ENCODE data around the gene SMAD5. TPM values are rescaled to one million over a fixed set of nuclear protein-coding genes. Genes with fewer than 3 reads are reported as not detected.

The SMAD5 gene
- total RNA-seq, 4 donors from 2014 or later: 25.6 to 50.1 (median 32.0) TPM

GRCh38 chr5:136211282-136212040 lies 78.8 kb downstream of the SMAD5 start:
- ATAC-seq (no peak), DNase-seq (no peak)
- intact Hi-C loops (cut with DNase I; ENCODE audit: low total_unique reads) (loop anchor here (1.0 kb wide), 2 partner anchors 267 to 324 kb away; no protein-coding TSS in a partner anchor), in situ Hi-C loops (cut with MboI; ENCODE audit: low sequenced_read_pairs in 4 of 4) (loop anchor here (5.0 to 10.0 kb wide), 4 partner anchors 267 to 327 kb away; no protein-coding TSS in a partner anchor)
- peaks cover 0 to 2% (median 0%) of the 10 kb centered on the region in 3 donors for H3K27me3 ChIP-seq
- no peak overlapping the region for H3K4me3 ChIP-seq
- TF ChIP-seq POLR2A (IDR thresholded peaks at IDR 0.05) (no peak), CTCF (IDR thresholded peaks at IDR 0.05 in 4 of 5, conservative IDR thresholded peaks at IDR 0.05 in 1 of 5) (no peak)
- no peak overlapping the region for H3K27ac ChIP-seq
- H3K36me3 ChIP-seq: no peaks in the 10 kb centered on the region
- H3K9me3 ChIP-seq: no peaks in the 10 kb centered on the region
- H3K4me1 ChIP-seq: no peaks in the 10 kb centered on the region

- peaks cover 0 to 2% (median 0%) of the 10 kb centered on the region in 3 donors for H3K27me3 ChIP-seq
- H3K36me3 ChIP-seq: no peaks in the 10 kb centered on the region
- intact Hi-C loops (cut with DNase I; ENCODE audit: low total_unique reads) (loop anchor here (1.0 kb wide), 2 partner anchors 268 to 325 kb away; no protein-coding TSS in a partner anchor), in situ Hi-C loops (cut with MboI; ENCODE audit: low sequenced_read_pairs in 4 of 4) (loop anchor here (5.0 to 10.0 kb wide), 4 partner anchors 267 to 327 kb away; no protein-coding TSS in a partner anchor)
- ATAC-seq: peak; percentile 42 to 56
- peak in 1 of 2 donors; percentile 20 for DNase-seq
- TF ChIP-seq CTCF (IDR thresholded peaks at IDR 0.05 in 4 of 5, conservative IDR thresholded peaks at IDR 0.05 in 1 of 5) (peak; percentile 57 to 89 (median 80)), POLR2A (IDR thresholded peaks at IDR 0.05) (no peak)
- no peaks in the 10 kb centered on the region for H3K4me1 ChIP-seq
- H3K27ac ChIP-seq: no peak overlapping the region
- H3K9me3 ChIP-seq: no peaks in the 10 kb centered on the region
- no peak overlapping the region for H3K4me3 ChIP-seq
Observed at GRCh38 chr5:136212252-136212721, 79.6 kb downstream of the SMAD5 start.

GRCh38 chr5:136213919-136214493 lies 81.4 kb downstream of the SMAD5 start:
- no peak overlapping the region for H3K4me3 ChIP-seq
- no peaks in the 10 kb centered on the region for H3K36me3 ChIP-seq
- DNase-seq: no peak
- in situ Hi-C loops (cut with MboI; ENCODE audit: low sequenced_read_pairs in 4 of 4): loop anchor here (5.0 to 10.0 kb wide), 4 partner anchors 269 to 329 kb away; no protein-coding TSS in a partner anchor
- H3K9me3 ChIP-seq: no peaks in the 10 kb centered on the region
- no peaks in the 10 kb centered on the region for H3K4me1 ChIP-seq
- H3K27ac ChIP-seq: no peak overlapping the region
- intact Hi-C loops (cut with DNase I; ENCODE audit: low total_unique reads): no loop called here
- ATAC-seq: no peak
- H3K27me3 ChIP-seq: peaks cover 0 to 2% (median 0%) of the 10 kb centered on the region in 3 donors
- TF ChIP-seq CTCF (IDR thresholded peaks at IDR 0.05 in 4 of 5, conservative IDR thresholded peaks at IDR 0.05 in 1 of 5): no peak
- no peak for TF ChIP-seq POLR2A (IDR thresholded peaks at IDR 0.05)

GRCh38 chr5:136215812-136216211 lies 83.2 kb downstream of the SMAD5 start:
- Histone ChIP-seq H3K4me1 (no peaks in the 10 kb centered on the region), H3K27me3 (peaks cover 0 to 2% (median 0%) of the 10 kb centered on the region in 3 donors), H3K27ac (no peak overlapping the region), H3K36me3 (no peaks in the 10 kb centered on the region), H3K9me3 (no peaks in the 10 kb centered on the region), H3K4me3 (no peak overlapping the region)
- no peak for TF ChIP-seq POLR2A (IDR thresholded peaks at IDR 0.05)
- TF ChIP-seq CTCF (IDR thresholded peaks at IDR 0.05 in 4 of 5, conservative IDR thresholded peaks at IDR 0.05 in 1 of 5): no peak
- DNase-seq (no peak), ATAC-seq (no peak)
- intact Hi-C loops (cut with DNase I; ENCODE audit: low total_unique reads): no loop called here
- in situ Hi-C loops (cut with MboI; ENCODE audit: low sequenced_read_pairs in 4 of 4): loop anchor here in 2 of 4 donors (10.0 kb wide), 2 partner anchors 271 to 331 kb away; no protein-coding TSS in a partner anchor
